SKM-1 (cell line): ENCODE data around the gene ZSCAN10.
"Not testable (repeated sequence)": the region's sequence is repeated elsewhere in the genome, so short reads cannot be mapped to it uniquely, and the experiment has no call there.

Experiments
- DNase-seq: peaks from one replicate; lab custom pipeline; 2025; ENCODE audit not compliant: unreplicated experiment; lab: John Stamatoyannopoulos, UW

Gene ZSCAN10

DNA sequence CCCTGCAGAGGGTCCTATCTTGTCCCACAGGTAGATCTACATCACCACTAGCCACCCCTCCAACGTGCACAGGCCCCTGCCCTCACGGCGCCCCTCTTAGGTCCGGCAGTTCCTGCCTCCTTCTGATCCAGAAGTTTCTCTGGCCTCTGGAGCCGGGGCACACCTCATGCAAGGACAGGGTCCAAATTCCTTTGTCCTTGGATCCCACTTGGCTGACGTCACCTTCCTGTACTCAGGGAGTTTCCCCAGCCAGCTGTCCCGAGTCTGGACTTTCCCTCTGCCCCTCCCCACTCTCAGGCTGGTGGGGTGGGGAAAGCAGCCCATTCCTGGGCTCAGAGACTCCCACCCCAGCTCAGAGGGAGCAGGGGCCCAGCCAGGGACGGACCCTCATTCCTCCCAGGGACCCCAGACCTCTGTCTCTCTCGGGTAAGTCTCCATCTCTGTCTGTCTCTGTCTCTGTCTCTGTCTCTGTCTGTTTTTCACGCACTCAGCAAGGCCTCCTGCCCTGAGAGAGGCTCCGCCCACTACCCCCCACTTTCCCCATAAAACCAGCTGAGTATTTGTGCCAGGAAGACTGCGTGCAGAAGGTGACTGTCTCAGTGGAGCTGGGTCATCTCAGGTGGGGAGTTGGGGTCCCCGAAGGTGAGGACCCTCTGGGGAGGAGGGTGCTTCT, 33.9 kb downstream of the ZSCAN10 start, which contains the start of gene IL32:
Gene IL32, plus strand, starts transcription at position 572 of the 673 bp plus-strand sequence. CDS start 172 bp downstream, outside the sequence.
- DNase-seq = no peak

DNA sequence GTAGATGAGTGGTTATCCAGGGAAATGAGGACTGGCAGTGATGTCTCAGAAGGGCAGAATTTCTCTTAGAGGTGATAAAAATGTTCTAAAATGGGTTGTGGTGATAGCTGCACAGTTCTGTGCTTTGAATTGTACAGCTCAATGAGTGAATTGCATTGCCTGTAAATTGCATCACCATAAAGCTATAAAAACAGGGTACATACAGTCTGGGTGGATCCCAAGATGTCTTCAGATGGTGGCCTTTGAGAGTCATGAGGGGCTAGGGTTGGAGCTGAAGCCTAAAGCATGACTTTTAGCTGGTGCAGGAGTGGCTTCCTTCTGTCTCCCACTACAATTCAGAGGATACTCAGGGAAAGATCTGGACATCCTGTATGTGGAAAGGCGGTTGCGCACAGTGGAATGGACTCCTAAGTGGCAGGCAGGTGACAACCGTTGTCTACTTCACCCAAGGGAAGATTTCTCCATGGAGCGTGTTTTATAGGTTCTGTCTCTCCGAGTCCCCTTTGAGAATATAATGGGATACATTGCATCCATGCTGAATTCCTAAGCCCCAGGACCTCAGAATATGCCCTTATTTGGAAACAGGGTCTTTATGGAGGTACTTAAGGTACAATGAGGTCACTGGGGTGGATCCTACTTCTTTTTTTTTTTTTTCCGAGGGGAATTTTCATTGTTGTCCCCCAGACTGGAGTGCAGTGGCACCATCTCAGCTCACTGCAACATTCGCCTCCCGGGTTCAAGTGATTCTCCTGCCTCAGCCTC, 35.3 kb downstream of the ZSCAN10 start:
- no peak for DNase-seq

DNA sequence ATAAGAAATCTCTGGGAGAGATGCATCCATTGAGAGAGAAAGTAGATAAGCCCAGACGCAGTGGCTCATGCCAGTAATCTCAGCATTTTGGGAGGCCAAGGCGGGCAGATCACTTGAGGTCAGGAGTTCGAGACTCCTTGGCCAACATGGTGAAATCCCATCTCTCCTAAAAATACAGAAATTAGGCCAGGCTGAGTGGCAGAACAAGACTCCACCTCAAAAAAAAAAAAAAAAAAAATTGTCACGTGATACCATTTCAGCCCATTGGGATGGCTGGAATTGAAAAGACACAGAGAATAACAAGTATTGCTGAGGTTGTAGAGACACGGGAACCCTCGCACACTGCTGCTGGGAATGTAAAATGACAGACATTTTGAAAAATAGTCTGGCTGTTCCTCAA, 36.5 kb downstream of the ZSCAN10 start:
- no peak for DNase-seq

DNA sequence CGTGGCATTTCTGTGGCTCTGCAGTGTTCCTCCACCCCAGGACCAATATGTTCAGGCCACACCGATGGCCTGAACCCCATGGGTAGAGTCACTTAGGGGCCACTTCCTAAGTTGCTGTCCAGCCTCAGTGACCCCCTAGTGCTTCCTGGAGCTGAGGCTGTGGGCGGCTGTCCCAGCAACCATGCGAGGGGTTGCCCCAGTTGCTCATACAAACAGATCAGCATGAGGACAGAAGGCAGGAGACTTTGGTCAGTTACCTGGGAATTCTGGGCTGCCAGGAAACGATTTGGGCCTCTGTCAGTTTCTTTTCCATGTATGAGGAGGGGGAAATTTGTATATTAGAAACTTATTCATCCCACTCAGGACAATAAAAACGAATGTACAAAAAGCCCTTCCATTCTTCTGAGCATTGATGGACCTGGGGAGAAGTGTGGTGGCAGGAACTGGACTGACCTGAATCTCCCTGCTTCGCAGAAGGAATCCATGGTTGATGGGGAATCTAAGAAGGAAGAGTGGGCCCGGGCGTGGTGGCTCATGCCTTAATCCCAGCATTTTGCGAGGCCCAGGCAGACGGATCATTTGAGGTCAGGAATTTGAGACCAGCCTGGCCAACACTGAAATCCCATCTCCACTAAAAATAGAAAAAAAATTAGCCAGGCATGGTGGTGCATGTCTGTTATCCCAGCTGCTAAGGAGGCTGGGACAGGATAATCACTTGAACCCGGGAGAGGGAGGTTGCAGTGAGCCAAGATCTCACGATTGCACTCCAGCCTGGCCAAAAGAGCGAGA, 38.6 kb downstream of the ZSCAN10 start:
- DNase-seq = no peak

DNA sequence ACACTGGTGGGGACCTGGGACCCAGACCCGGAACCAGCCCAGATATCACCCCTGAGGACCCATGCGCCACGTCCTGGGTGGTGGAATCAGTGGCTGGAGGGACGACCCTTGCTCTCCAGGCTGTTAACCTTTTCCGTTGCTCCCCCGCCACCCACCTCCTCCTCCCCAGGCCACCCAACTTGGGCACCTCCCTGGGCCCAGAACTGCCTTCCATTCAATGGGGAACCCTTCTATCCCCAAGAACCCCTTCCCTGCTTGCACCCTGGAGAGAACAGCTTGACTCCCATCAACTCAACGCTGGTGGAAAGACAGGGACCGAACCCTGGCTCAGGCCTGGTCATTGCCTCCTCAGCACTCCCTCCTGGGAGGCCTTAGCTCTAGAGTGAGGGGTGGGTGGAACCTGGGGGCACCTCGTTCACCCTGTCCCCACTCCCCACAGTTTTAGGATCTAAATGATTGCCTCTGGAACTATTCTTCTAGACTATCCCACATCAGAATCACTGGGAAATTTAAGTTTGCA, 39.3 kb downstream of the ZSCAN10 start:
- DNase-seq = no peak

DNA sequence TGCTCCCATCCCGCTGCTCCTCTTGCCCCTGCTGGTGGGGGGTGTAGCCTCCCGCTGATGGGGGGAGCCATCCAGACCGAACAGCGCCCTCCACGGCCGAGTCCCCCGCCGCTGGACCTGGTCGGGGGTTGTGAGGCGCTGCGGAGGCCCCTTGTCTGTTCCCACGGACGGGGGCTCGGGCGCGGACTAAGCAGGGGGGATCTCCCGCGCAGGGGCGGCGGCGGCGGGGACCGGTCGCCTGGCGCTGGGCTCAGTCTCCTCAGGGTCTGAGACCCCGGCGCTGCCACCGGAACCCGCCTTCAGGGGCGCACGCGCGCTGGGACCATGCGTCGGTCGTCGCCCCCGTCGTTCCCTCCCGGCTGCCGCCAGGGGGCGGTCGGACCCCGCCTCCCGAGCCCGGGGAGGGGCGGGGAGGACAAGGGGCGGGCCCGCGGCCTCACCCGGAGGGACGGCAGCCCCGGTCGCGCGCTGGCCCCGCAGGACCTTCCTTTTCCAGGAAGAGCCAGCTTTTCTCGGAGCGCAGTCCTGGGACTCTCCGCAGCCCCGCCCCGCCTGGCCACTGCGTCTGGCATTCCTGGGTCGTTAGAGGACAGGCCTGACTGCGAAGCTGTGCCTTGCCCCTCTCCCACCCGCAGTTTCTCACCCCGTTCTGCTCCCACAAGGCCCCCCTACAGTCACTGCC, 39.9 kb downstream of the ZSCAN10 start:
- peak; percentile 61 for DNase-seq

DNA sequence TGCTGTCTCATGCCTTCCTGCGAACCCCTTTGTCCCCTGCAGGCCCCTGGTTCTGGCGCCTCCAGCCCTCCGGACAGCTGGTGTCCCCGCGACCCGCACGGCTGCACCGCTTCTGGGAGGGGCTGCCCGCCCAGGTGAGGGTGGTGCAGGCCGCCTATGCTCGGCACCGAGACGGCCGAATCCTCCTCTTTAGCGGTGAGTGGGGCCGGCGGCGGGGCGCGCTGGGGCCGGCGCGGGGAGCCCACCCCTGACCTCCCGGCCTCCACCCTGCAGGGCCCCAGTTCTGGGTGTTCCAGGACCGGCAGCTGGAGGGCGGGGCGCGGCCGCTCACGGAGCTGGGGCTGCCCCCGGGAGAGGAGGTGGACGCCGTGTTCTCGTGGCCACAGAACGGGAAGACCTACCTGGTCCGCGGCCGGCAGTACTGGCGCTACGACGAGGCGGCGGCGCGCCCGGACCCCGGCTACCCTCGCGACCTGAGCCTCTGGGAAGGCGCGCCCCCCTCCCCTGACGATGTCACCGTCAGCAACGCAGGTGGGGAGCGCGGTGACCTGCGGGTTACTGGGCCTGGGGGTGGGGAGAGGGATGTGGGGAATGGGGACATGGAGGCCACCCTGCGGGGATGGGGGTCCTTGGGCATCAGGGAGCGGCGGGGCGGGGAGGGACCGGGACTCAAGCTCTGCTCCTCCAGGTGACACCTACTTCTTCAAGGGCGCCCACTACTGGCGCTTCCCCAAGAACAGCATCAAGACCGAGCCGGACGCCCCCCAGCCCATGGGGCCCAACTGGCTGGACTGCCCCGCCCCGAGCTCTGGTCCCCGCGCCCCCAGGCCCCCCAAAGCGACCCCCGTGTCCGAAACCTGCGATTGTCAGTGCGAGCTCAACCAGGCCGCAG, 40.7 kb downstream of the ZSCAN10 start:
- DNase-seq = no peak

DNA sequence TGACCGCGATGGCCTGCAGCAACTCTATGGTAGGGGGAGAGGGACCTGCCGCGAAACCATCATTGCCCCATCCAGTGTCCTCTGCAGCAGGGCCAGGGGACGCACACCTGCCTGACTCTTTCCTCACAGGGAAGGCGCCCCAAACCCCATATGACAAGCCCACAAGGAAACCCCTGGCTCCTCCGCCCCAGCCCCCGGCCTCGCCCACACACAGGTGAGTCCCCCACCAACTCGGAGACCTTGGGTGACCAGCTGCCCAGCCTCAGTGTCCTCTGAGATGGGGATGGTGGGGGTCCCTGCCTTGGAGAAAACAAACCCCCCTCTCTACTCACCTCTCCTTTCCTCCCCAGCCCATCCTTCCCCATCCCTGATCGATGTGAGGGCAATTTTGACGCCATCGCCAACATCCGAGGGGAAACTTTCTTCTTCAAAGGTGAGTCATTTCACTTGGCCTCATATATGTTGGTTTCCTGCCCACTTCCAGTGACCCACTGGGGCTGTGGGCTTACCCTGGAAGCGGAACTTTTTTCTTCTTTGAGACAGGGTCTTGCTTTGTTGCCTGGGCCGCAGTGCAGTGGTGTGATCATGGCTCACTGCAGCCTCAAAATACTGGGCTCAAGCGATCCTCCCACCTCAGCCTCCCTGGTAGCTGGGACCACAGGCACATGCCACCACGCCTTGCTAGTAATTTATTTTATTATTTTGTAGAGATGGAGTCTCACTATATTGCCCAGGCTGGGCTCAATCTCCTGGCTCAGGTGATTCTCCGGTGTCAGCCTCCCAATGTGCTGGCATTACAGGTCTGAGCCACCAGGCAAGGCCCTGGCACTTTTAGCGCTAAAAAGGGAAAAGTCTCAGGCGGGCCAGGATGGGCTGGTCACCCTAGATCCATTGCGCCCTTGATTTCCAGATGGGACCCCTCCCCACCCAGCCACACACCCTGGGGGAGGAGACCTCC, 41.6 kb downstream of the ZSCAN10 start:
- no peak for DNase-seq

DNA sequence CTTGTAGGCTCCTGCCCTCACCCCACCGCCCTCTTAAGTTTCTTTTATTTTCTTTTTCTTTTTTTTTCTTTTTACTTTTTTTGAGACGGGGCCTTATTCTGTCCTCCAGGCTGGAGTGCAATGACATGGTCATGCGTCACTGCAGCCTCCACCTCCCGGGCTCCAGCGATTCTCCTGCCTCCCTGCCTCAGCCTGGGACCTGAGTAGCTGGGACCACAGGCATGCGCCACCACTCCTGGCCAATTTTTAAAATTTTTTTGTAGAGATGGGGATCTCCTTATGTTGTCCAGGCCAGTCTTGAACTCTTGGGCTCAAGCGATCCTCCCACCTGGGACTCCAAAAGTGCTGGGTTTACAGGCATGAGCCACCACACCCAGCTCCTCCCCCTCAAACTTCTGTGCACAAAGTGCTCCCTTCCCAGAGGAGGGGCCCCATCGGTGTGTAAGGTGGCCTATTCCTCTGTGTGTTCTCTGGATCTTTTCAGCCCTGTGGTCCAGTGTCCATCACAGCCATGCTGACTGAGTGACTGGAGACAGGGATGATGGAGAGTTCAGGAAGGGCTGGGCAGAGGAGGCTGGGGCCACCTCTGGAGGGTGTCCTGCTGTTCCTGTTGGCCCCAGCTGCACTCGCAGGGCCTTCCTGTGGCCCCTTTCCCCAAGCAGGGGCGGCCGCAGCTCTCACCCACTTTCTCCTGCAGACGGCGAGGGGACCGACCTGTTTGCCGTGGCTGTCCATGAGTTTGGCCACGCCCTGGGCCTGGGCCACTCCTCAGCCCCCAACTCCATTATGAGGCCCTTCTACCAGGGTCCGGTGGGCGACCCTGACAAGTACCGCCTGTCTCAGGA, 42.5 kb downstream of the ZSCAN10 start:
- no peak for DNase-seq

DNA sequence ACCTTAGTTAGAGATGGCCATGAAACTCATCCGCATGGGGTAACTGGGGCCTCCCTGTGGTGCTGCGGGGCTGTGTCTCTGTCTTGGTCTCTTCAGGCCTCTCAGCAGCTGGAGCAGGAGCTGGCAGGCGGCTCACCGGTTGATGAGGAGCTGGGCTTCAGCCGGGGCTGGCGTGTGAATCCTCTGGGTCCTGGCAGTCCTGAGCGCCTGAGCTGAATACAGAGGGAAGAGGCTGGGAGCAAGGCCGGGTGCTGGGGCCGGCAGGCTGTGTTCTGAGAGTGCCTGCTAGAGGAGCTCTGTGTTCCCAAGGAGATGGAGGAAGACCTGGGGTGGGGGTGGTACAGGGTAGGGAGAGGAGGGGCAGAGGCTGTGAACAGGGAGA, 43.4 kb downstream of the ZSCAN10 start:
- DNase-seq = not testable (repeated sequence)

DNA sequence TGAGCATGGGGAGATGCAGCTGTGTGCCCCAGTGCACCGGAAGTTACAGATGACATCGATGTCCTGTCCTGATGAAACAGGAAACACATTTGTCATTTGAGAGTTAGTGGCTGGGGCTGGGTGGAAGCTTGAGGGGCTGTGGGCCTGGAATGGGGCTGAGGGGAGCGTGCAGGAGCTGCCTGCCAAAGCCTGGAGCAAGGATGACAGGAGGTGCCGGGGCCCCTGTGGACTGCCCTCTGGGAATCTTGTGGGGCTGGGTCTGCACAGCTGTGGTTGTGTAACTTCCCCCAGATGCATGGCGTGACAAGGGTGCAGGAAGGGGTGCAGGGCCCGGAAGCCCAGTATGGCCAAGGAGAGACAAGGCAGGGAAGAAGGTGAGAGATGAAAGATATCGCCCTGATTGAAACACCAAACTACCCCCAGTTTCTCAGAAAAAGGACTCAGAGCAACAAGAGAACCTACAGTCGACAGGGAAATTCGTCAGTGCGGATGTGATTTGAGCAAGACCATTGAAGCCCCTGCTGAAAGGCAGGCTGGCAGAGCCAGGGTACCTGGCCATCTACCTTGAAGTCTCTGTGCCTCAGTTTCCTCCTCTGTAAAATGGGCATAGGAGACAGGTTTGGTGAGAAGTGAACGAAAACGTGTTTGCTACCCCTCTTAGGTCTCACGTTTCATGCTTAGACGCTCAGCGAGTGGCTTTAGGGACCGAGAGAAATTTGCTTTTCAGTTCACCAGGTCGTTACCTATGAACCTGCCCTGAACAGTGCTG, 43.9 kb downstream of the ZSCAN10 start:
- peak; percentile 43 for DNase-seq

DNA sequence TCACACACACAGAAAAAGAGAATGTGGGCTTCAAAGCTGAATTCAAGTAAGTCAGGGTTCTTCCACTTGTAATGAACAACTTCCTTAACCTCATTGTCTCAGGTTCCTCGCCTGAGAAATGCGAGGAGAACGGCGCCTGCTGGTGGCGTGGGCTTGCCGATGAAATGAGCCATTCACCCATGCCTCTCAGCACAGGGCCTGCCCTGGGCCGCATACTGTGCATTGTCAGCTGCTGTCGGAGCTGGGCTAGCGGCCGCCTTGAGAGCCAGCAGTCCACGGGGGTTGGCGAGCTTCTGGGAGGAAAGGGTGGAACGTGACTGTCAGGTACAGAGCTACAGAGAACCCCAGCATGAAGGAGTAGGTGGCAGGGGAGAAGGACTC, 45.8 kb downstream of the ZSCAN10 start:
- not testable (repeated sequence) for DNase-seq

DNA sequence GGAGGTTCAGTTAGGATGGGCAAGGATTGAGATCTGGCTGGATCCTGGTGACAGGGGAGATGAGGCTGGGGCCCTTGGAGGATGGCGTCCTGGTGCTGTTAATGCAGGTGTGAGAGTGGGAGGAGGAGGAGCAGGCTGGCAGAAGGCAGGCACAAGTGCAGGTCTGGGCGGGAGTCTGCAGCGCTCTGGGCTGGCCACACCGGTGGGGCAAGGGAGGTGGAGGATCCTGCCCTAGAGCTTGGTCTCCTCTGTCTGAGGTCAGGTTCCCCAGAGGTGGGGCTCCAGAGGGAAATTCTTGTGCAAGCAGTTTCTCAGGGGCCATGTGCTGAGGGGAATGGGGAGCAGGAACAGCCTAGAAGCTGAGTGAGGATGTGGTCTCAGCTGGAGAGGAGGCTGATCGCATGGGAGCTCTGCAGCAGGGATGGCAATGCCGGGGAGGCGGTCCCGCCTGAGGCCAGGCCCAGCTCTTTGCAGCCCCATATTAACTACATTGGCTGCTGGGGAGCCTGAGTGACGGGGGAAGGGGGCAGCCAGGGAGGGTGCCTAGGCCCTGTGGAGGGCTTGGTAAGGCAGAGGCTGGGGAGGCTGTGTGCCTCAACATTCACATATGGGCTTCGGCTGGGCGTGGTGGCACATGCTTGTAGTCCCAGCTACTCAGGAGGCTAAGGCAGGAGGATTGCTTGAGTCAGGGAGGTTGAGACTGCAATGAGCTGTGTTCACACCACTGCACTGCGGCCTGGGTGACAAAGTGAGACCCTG, 46.3 kb downstream of the ZSCAN10 start:
- not testable (repeated sequence) for DNase-seq

DNA sequence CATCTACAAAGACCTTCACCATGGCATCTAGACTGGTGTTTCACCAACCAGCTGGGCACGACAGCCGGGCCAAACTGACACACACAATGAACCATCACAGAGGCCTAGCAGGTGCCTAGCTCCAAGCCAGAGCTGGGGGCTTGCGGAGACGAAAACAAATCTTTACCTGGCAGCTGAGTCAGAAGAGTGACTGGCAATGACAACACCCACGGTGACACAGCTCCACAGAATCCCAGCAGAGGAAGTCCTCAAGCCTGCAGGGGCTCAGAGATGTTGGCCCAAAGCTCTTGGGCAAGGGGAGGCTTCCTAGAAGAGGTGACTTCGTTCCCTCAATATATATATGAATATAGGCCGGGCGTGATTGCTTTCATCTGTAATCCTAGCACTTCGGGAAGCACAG, 47.6 kb downstream of the ZSCAN10 start:
- no peak for DNase-seq

DNA sequence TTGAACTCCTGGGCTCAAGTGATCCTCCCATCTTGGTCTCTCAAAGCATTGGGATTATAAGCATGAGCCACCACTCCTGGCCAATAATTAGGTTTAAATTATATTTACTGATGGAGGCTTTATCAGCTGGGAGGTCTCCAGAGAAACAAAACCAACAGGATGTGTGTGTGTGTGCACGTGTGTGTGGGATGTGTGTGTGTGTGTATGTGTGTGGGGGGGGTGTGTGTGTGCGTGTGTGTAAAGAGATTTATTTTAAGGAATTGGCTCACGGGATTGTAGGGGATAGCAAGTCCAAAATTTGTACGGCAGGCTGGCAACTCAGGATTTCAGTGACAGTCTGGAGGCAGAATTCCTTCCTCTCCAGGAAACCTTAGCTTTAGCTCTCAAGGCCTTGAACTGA, 48.1 kb downstream of the ZSCAN10 start:
- DNase-seq = no peak

DNA sequence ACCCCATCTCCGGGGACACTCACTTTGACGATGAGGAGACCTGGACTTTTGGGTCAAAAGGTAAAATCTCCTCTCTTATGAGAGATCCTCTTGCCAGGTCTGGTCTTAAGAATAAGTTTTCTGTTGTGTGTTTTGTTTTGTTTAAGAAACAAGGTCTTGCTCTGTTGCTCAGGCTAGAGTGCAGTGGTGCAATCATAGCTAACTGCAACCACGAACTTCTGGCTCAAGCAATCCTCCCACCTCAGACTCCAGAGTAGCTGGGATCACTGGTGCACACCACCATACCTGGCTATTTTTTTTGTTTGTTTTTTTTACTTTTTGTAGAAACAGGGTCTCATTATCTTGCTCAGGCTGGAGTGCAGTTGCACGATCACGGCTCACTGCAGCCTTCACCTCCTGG, 48.6 kb downstream of the ZSCAN10 start:
- no peak for DNase-seq
